Activated CD4-positive, CD25-positive, alpha-beta regulatory T cell treated with anti-CD3 and anti-CD28 coated beads, Interleukin-2, amount 50 U/mL, for 72 hours (primary cell): ENCODE results near the gene CCDC59.

Source experiments
- DNase-seq: peaks from one replicate; pipeline ENCODE4 v3.0.0; 2021

Gene CCDC59

GRCh38 chr12:82314406-82314892, 43.7 kb downstream of the CCDC59 start:
- DNase-seq: no peak
